KMS-11 (cell line): Measurements from ENCODE around the gene CYBB.

Experiments used
- H2AFZ ChIP-seq: fragments of 200-600 bp; sonication (generic); 2 replicates; pipeline ENCODE4 v1.6.1; 2016; ENCODE audit warnings: antibody characterized with exemption, mixed run types, low read depth
- H3K27ac ChIP-seq: fragments of 200-600 bp; sonication (generic); 2 replicates; pipeline ENCODE4 v1.6.1; 2016; ENCODE audit warnings: mild to moderate bottlenecking, mixed run types
- H3K27me3 ChIP-seq: fragments of 200-600 bp; sonication (generic); 2 replicates; pipeline ENCODE4 v1.6.1; 2017; ENCODE audit warnings: mild to moderate bottlenecking, low read depth, mixed run types, moderate library complexity; ENCODE audit not compliant: insufficient read depth
- H3K36me3 ChIP-seq: fragments of 200-600 bp; sonication (generic); 2 replicates; pipeline ENCODE4 v1.6.1; 2017; ENCODE audit warnings: mild to moderate bottlenecking, mixed run types; ENCODE audit not compliant: insufficient read depth
- H3K4me1 ChIP-seq: fragments of 200-600 bp; sonication (generic); 2 replicates; pipeline ENCODE4 v1.6.1; 2016; ENCODE audit warnings: mild to moderate bottlenecking, low read depth, mixed run types; ENCODE audit not compliant: poor library complexity, severe bottlenecking
- H3K4me2 ChIP-seq: fragments of 200-600 bp; sonication (generic); 2 replicates; pipeline ENCODE4 v1.7.0; 2016; ENCODE audit warnings: mild to moderate bottlenecking, mixed run types
- H3K4me3 ChIP-seq: fragments of 200-600 bp; sonication (generic); IDR thresholded peaks from 2 replicates; pipeline ENCODE4 v1.6.1; 2017; ENCODE audit warnings: low read depth, low read length, mixed read lengths; ENCODE audit not compliant: insufficient read depth
- H3K79me2 ChIP-seq: fragments of 200-600 bp; sonication (generic); 2 replicates; pipeline ENCODE4 v1.6.1; 2016; ENCODE audit warnings: low read depth, mixed run types; ENCODE audit not compliant: insufficient read depth
- H3K9ac ChIP-seq: fragments of 200-600 bp; sonication (generic); 2 replicates; pipeline ENCODE4 v1.6.1; 2016; ENCODE audit warnings: mild to moderate bottlenecking, mixed run types
- H4K20me1 ChIP-seq: fragments of 200-600 bp; sonication (generic); 2 replicates; pipeline ENCODE4 v1.6.1; 2016; ENCODE audit warnings: mild to moderate bottlenecking, mixed run types; ENCODE audit not compliant: insufficient read depth
- TF ChIP-seq, protein P1 (sequence below): fragments of 200-600 bp; sonication (generic); conservative IDR thresholded peaks from 2 replicates; pipeline ENCODE4 v1.6.1; 2017; ENCODE audit warnings: low read depth, mild to moderate bottlenecking, antibody characterized with exemption, low read length, moderate library complexity, mixed read lengths

CYBB gene

DNA sequence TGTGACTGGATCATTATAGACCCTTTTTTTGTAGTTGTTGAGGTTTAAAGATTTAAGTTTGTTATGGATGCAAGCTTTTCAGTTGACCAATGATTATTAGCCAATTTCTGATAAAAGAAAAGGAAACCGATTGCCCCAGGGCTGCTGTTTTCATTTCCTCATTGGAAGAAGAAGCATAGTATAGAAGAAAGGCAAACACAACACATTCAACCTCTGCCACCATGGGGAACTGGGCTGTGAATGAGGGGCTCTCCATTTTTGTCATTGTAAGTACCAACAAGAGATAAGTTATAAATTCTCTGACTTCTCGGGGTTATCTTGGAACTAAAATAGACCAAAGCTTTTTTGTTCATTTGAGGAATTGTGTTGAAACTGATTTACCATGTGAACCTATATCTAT is at the start of gene CYBB:
CYBB (plus strand) TSS at position 203 of the 400 bp plus-strand sequence; CDS start at position 222, 19 bp downstream.
- Histone ChIP-seq H3K4me3 (no peak within 1 kb of the TSS), H3K4me1 (peaks cover 24% of the 10 kb centered on the region), H3K27me3 (no peaks in the 10 kb centered on the region), H3K36me3 (no peaks in the 10 kb centered on the region), H3K27ac (no peak within 1 kb of the TSS), H2AFZ (no peak within 1 kb of the TSS), H3K4me2 (no peak within 1 kb of the TSS), H3K79me2 (no peaks in the 10 kb centered on the region), H4K20me1 (no peaks in the 10 kb centered on the region), H3K9ac (no peak within 1 kb of the TSS)
- TF ChIP-seq, protein P1, sequence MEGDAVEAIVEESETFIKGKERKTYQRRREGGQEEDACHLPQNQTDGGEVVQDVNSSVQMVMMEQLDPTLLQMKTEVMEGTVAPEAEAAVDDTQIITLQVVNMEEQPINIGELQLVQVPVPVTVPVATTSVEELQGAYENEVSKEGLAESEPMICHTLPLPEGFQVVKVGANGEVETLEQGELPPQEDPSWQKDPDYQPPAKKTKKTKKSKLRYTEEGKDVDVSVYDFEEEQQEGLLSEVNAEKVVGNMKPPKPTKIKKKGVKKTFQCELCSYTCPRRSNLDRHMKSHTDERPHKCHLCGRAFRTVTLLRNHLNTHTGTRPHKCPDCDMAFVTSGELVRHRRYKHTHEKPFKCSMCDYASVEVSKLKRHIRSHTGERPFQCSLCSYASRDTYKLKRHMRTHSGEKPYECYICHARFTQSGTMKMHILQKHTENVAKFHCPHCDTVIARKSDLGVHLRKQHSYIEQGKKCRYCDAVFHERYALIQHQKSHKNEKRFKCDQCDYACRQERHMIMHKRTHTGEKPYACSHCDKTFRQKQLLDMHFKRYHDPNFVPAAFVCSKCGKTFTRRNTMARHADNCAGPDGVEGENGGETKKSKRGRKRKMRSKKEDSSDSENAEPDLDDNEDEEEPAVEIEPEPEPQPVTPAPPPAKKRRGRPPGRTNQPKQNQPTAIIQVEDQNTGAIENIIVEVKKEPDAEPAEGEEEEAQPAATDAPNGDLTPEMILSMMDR: no peak

DNA sequence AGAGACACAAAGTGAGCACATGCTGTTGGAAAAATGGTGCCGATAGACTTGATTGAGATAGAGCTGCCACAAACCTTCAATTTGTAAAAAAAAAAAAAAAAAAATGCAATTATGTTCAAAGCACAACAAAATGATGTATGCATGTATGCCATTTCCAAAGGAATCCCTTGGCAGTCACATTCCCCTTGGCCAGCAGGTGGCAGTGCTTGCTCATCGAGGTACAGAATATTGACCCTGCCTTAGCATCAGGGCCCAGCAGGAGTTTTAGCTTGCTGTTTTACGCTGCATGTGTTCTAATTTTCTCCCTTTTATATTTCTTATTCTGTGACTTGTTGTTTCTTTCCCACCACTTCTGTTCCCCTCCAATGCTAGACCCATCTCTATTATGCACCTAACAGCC is 34.5 kb upstream of the CYBB start:
- Histone ChIP-seq H2AFZ (no peak overlapping the region), H3K27me3 (no peaks in the 10 kb centered on the region), H3K4me2 (no peak overlapping the region), H3K79me2 (no peaks in the 10 kb centered on the region), H3K4me1 (peaks cover 16% of the 10 kb centered on the region), H3K27ac (no peak overlapping the region), H3K9ac (no peak overlapping the region), H4K20me1 (no peaks in the 10 kb centered on the region), H3K4me3 (no peak overlapping the region), H3K36me3 (no peaks in the 10 kb centered on the region)
- TF ChIP-seq, protein P1: peak; percentile 80

DNA sequence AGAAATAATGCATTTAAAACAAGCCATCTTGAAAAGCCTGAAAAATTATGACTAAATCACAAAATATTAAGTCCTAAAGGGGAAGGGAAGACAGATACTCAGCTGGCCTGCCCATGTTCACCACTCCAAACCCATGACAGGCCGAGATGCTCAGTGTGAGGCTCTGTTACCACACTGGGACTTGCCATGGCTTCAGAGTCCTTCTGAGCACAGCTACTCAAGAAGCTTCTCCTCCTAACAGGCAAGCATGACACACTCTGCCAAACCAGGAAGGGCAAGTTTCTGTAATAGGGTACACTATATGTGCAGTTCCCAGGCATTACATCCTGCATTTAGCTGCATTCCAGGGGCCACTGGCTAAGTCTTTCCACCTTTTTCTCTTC is 34.0 kb upstream of the CYBB start:
- H3K9ac ChIP-seq: no peak overlapping the region
- no peak overlapping the region for H3K27ac ChIP-seq
- H3K4me1 ChIP-seq: peaks cover 16% of the 10 kb centered on the region
- H3K27me3 ChIP-seq: no peaks in the 10 kb centered on the region
- H3K4me2 ChIP-seq: no peak overlapping the region
- H2AFZ ChIP-seq: no peak overlapping the region
- TF ChIP-seq, protein P1: no peak
- no peaks in the 10 kb centered on the region for H4K20me1 ChIP-seq
- H3K36me3 ChIP-seq: no peaks in the 10 kb centered on the region
- H3K4me3 ChIP-seq: no peak overlapping the region
- H3K79me2 ChIP-seq: no peaks in the 10 kb centered on the region

DNA sequence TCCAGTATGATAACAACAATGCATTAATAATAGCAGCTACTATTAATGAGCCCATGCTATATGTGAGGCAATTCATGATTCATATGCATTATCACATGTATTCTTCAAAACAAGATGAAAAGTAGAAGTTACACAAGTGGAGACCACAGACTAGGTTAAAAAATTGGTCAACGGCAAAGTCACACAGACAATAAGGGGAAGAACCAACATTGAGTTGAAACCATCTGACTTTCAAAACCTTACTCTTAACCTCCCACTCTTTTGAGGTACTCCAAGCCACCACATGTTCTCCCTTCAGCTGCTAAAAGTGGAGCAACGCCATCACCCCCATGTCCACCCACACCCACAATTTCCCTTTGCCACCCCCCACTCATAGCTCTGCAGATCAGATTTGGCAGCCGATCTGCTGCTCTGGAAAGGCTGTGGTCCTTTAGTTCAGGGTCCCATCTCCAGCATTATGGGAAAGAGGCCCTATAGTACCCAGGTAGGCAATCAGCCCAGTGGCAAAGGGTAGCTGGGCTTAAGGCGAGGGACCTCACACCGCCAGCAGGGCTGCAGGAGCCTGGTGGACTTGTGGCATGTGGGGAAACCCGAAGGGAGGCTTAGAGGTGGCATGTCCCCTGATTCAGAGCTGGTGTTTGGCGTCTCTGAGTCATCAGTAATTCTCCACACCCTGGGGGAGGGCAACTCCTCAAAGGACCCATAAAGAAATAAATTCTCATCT is 33.5 kb upstream of the CYBB start:
- Histone ChIP-seq H3K4me1 (peaks cover 16% of the 10 kb centered on the region), H2AFZ (no peak overlapping the region), H3K9ac (no peak overlapping the region), H3K4me3 (no peak overlapping the region), H3K27me3 (no peaks in the 10 kb centered on the region), H3K79me2 (no peaks in the 10 kb centered on the region), H4K20me1 (no peaks in the 10 kb centered on the region), H3K36me3 (no peaks in the 10 kb centered on the region), H3K4me2 (no peak overlapping the region), H3K27ac (no peak overlapping the region)
- TF ChIP-seq, protein P1: no peak
